H1 (cell line): ENCODE results near the gene MPRIP.

Source experiments
- CTCF ChIP-seq, 3 experiments: IDR thresholded peaks; 1 replicate in 2 of 3; 2 replicates in 1 of 3; pipeline versions ENCODE4 v1.5.1 to v1.6.1; 2011; ENCODE audit warnings: low read length in 3 of 3, mild to moderate bottlenecking in 3 of 3, inconsistent platforms in 2 of 3, low read depth in 1 of 3, moderate library complexity in 1 of 3; ENCODE audit not compliant: insufficient read depth in 1 of 3; ENCODE audit errors: control extremely low read depth in 1 of 3
- JUND ChIP-seq: IDR thresholded peaks from 2 replicates; pipeline ENCODE4 v1.6.1; 2011; ENCODE audit warnings: mild to moderate bottlenecking, improper control_type of control experiment, low read length
- NRF1 ChIP-seq: IDR thresholded peaks from 2 replicates; pipeline ENCODE4 v1.6.1; 2011; ENCODE audit warnings: mild to moderate bottlenecking, low read depth, low read length, improper control_type of control experiment
- POLR2AphosphoS5 ChIP-seq: IDR thresholded peaks from 2 replicates; pipeline ENCODE4 v1.6.1; 2011; ENCODE audit warnings: low read depth, low read length
- RAD21 ChIP-seq, 2 experiments: IDR thresholded peaks in 1 of 2; conservative IDR thresholded peaks in 1 of 2; 2 replicates each; pipeline ENCODE4 v1.6.1; 2011; ENCODE audit warnings: low read depth in 2 of 2, low read length in 2 of 2, improper control_type of control experiment in 1 of 2, inconsistent platforms in 1 of 2, mild to moderate bottlenecking in 1 of 2, moderate library complexity in 1 of 2
- SP2 ChIP-seq: IDR thresholded peaks from 2 replicates; pipeline ENCODE4 v1.6.1; 2012; ENCODE audit warnings: mild to moderate bottlenecking, low read length, inconsistent platforms
- TBP ChIP-seq: IDR thresholded peaks from 2 replicates; pipeline ENCODE4 v1.6.1; 2011; ENCODE audit warnings: low read depth, low read length, improper control_type of control experiment
- TCF12 ChIP-seq: IDR thresholded peaks from 2 replicates; pipeline ENCODE4 v1.6.1; 2011; ENCODE audit warnings: low read depth, mild to moderate bottlenecking, low read length

- TF ChIP-seq RAD21 (IDR thresholded peaks at IDR 0.05 in 1 of 2, conservative IDR thresholded peaks at IDR 0.05 in 1 of 2; ENCODE audit: low read depth in 2 of 2, low read length in 2 of 2) (no peak), TBP (no peak), CTCF (IDR thresholded peaks at IDR 0.05; ENCODE audit: control extremely low read depth in 1 of 3, insufficient read depth in 1 of 3, low read depth in 1 of 3, low read length in 3 of 3) (no peak), JUND (no peak), NRF1 (no peak), POLR2AphosphoS5 (no peak), SP2 (no peak), TCF12 (no peak)
Observed at GRCh38 chr17:17078832-17079231, 36.6 kb downstream of the MPRIP start.
